ENCODE results near the gene ARRDC2.

DNA sequence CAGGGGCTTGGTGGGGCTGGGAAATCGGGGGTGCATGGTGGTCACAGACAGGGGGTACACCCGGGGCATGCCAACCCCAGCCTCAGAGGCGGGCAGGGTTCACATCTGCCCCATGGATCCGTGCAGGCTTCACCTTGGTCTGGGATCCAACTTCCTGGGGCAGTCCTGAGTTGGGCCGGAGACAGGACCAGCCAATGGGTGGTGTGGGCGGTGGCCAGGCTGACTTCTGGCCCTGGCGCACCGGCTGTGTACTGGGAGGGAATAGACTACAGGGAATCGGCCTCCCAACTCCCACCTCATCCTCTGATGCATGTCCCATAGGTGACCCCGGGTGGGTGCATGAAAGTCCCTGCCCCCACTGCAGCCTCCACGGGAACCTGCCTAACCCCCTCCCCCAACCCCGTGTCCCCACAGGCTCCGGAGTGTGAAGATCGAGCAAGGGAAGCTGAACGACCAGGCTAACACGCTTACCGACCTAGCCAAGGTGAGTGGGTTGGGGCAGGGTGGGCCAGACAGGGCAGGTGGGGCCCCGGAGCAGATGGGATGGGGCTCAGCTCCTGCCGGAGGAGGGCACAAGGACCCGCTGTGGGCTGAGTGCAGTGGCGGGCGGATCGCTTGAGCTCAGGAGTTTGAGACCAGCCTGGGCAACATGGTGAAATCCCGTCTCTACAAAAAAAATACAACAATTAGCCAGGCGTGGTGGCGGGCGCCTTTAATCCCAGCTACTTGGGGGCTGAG is 14.7 kb upstream of the ARRDC2 start:
- TF ChIP-seq POLR2AphosphoS5 (IDR thresholded peaks at IDR 0.05) (no peak), POLR2A (IDR thresholded peaks at IDR 0.05) (no peak)

Measured in spleen (tissue), 3 donors.